ENCODE data around the gene RGS6.

The RGS6 gene

DNA sequence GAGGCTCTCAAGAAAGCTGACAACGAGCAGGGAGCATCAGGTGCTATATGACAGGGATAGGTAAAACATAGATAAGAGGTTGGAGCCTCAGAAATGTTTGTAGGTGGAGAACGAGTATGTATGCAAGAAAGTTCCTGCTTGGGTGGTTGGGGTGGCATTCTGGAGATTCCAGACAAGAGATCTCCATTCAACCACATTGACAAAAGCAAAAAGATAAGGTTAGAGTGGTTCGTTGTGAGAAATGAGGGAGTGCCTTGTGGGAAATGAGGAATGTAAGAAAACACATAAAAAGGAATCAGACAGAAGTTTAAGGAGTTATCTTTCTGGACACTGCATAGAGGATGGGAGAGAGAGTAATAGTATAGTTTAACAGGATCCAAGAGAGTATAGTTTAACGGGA, 671.4 kb downstream of the RGS6 start:
- no peak for TF ChIP-seq CTCF (IDR thresholded peaks at IDR 0.05; ENCODE audit: low read depth, low read length)
- no peak overlapping the region for H3K4me3 ChIP-seq (ENCODE audit: low read depth, low read length)

GRCh38 chr14:72604133-72604532, 671.9 kb downstream of the RGS6 start:
- TF ChIP-seq CTCF (IDR thresholded peaks at IDR 0.05; ENCODE audit: low read depth, low read length) = no peak
- no peak overlapping the region for H3K4me3 ChIP-seq (ENCODE audit: low read depth, low read length)

DNA sequence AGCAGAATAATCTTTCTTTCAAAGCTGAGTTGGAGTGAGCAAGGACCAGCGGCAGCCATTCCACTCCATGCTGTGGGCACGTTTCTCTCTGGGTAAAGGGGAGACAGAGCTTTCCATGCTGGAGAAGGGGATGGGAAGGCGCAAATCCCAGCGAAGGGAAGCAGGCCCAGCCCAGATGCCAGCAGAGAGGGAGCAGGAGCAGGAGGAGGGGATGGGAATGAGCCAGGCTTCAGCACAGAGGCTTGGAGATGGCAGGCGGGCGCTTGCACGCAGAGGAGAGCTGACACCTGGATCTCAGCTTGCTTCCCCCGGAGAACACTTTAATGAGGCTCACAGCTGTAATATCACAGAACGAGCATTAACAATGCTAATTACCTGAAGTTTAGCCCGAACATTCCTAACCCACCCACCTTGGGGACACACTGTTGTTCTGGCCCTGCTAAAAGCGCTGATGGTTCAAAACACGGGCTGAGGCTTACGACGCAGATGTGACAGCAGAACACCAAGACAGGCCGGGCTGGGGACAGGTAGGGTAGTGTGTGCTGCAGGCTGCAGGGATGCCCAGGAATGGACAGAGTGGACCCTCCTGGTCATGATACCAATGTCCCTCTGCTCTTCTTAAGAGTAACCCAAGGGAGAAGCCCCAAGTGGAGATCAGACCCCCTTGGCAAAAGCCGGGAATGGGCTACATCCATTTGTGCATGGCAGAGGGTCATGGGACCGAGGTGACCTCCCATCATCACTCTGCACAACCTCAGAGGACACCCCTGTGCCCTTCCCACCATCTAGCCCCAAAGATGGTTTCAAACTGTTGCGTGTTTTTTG, 673.1 kb downstream of the RGS6 start:
- TF ChIP-seq CTCF (IDR thresholded peaks at IDR 0.05; ENCODE audit: low read depth, low read length) = no peak

GRCh38 chr14:72605921-72606220, 673.6 kb downstream of the RGS6 start:
- no peak overlapping the region for H3K4me3 ChIP-seq (ENCODE audit: low read depth, low read length)
- no peak for TF ChIP-seq CTCF (IDR thresholded peaks at IDR 0.05; ENCODE audit: low read depth, low read length)

More for the DNA sequence above, 673.1 kb downstream of the RGS6 start:
- no peak overlapping the region for H3K4me3 ChIP-seq (ENCODE audit: low read depth, low read length)

DNA sequence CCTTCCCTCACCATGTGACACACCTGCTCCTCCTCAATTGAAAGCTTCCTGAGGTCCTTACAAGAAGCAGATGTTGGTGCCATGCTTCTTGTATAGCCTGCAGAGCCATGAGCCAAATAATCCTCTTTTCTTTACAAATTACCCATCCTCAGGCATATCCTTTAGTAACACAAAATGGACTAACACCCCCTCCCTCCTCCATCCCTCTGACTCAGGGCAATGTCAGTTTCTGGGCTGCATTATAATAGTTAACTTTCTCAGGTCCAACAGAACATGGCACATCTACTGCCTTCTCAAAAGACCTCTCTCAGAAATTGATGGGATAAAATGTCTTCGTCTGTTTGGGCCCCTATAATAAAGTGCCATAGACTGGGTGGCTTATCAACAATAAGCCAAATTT, 674.6 kb downstream of the RGS6 start:
- no peak overlapping the region for H3K4me3 ChIP-seq (ENCODE audit: low read depth, low read length)
- TF ChIP-seq CTCF (IDR thresholded peaks at IDR 0.05; ENCODE audit: low read depth, low read length) = no peak

GRCh38 chr14:72607386-72608130, 675.3 kb downstream of the RGS6 start:
- no peak overlapping the region for H3K4me3 ChIP-seq (ENCODE audit: low read depth, low read length)
- no peak for TF ChIP-seq CTCF (IDR thresholded peaks at IDR 0.05; ENCODE audit: low read depth, low read length)

Data from WI38 (cell line).